Suprapubic skin (tissue), 3 donors: ENCODE data around the gene EPOP.

ENCODE experiments used
- CTCF ChIP-seq, 2 donors: fragments of 200-600 bp in 1 of 2; fragments of 450-650 bp in 1 of 2; sonication (generic) in 1 of 2; IDR thresholded peaks; one replicate each; pipeline ENCODE4 v1.5.1; 2016 to 2019; ENCODE audit warnings: antibody characterized with exemption in 2 of 2, mild to moderate bottlenecking in 1 of 2, moderate library complexity in 1 of 2
- EP300 ChIP-seq: sonication (generic); formaldehyde crosslinking; IDR thresholded peaks from one replicate; pipeline ENCODE4 v1.6.1; 2017; ENCODE audit warnings: antibody characterized with exemption

GRCh38 chr17:38671939-38672720 is 2.6 kb downstream of the EPOP start:
- TF ChIP-seq CTCF (IDR thresholded peaks at IDR 0.05) = no peak
- TF ChIP-seq EP300 = no peak
